Neural cell (in vitro differentiated cells): ENCODE results near the gene ANGEL1. TPM values are rescaled to one million over a fixed set of nuclear protein-coding genes. Genes with fewer than 3 reads are reported as not detected.

Source experiments
- H2AFZ ChIP-seq: fragments of 200-600, 300-800 bp; sonication (generic), shearing (Covaris generic); 2 replicates; pipeline ENCODE4 v1.6.0; 2014; ENCODE audit warnings: low read depth, mild to moderate bottlenecking, antibody characterized with exemption, low read length, moderate library complexity
- H3F3A ChIP-seq: fragments of 200-600 bp; shearing (Covaris generic); 2 replicates; pipeline ENCODE4 v1.6.1; 2016; ENCODE audit warnings: mild to moderate bottlenecking, moderate library complexity, mixed read lengths, antibody characterized with exemption, low read length; ENCODE audit not compliant: insufficient read depth, poor library complexity, severe bottlenecking
- H3K27ac ChIP-seq: fragments of 200-600, 300-800 bp; sonication (generic), shearing (Covaris generic); 2 replicates; pipeline ENCODE4 v1.5.1; 2014; ENCODE audit warnings: mild to moderate bottlenecking, low read length, moderate library complexity
- H3K27me3 ChIP-seq: fragments of 300-800, 200-600 bp; sonication (generic), shearing (Covaris generic); 2 replicates; pipeline ENCODE4 v1.6.0; 2014; ENCODE audit warnings: mild to moderate bottlenecking, low read depth, low read length, moderate library complexity; ENCODE audit not compliant: insufficient read depth
- H3K36me3 ChIP-seq: fragments of 300-800, 200-600 bp; sonication (generic), shearing (Covaris generic); 2 replicates; pipeline ENCODE4 v1.5.1; 2014; ENCODE audit warnings: mild to moderate bottlenecking, antibody characterized with exemption, low read length, moderate library complexity; ENCODE audit not compliant: insufficient read depth
- H3K4me2 ChIP-seq: fragments of 300-800, 200-600 bp; sonication (generic), shearing (Covaris generic); 2 replicates; pipeline ENCODE4 v1.6.0; 2014; ENCODE audit warnings: mild to moderate bottlenecking, low read length
- H3K4me3 ChIP-seq: fragments of 300-800, 200-600 bp; sonication (generic), shearing (Covaris generic); 2 replicates; pipeline ENCODE4 v1.5.1; 2014; ENCODE audit warnings: mild to moderate bottlenecking, low read length, moderate library complexity
- H3K79me2 ChIP-seq: fragments of 200-600 bp; shearing (Covaris generic); replicated peaks from 2 replicates; pipeline ENCODE4 v1.6.0; 2014; ENCODE audit warnings: mild to moderate bottlenecking, low read length, moderate library complexity; ENCODE audit not compliant: insufficient read depth
- H3K9ac ChIP-seq: fragments of 300-800, 200-600 bp; sonication (generic), shearing (Covaris generic); 2 replicates; pipeline ENCODE4 v1.6.1; 2016; ENCODE audit warnings: mild to moderate bottlenecking, low read length, mixed read lengths
- H3K9me2 ChIP-seq: fragments of 200-600 bp; shearing (Covaris generic); 2 replicates; pipeline ENCODE4 v1.6.1; 2016; ENCODE audit warnings: mild to moderate bottlenecking, low read length, mixed read lengths; ENCODE audit not compliant: insufficient read depth
- H3K9me3 ChIP-seq: fragments of 200-600, 300-800 bp; sonication (generic), shearing (Covaris generic); 2 replicates; pipeline ENCODE4 v1.6.1; 2016; ENCODE audit warnings: mild to moderate bottlenecking, mixed run types, low read length, moderate library complexity, mixed read lengths
- H4K20me1 ChIP-seq: fragments of 200-600 bp; shearing (Covaris generic); 2 replicates; pipeline ENCODE4 v1.6.1; 2016; ENCODE audit warnings: mild to moderate bottlenecking, mixed run types; ENCODE audit not compliant: insufficient read depth
- EP300 ChIP-seq: fragments of 450-650 bp; conservative IDR thresholded peaks from 2 replicates; pipeline ENCODE4 v1.6.1; 2014; ENCODE audit warnings: antibody characterized with exemption, mild to moderate bottlenecking, moderate library complexity; ENCODE audit not compliant: poor library complexity, severe bottlenecking
- EZH2 ChIP-seq: fragments of 200-600, 300-800 bp; shearing (Covaris generic), sonication (generic); IDR thresholded peaks from 2 replicates; pipeline ENCODE4 v1.6.1; 2014; ENCODE audit warnings: antibody characterized with exemption, low read length, borderline replicate concordance, mild to moderate bottlenecking; ENCODE audit not compliant: insufficient read depth, poor library complexity, severe bottlenecking
- MXI1 ChIP-seq: fragments of 450-650 bp; conservative IDR thresholded peaks from 2 replicates; pipeline ENCODE4 v1.6.1; 2014; ENCODE audit warnings: antibody characterized with exemption, mild to moderate bottlenecking; ENCODE audit not compliant: poor library complexity, severe bottlenecking
- POLR2AphosphoS5 ChIP-seq: IDR thresholded peaks from 2 replicates; pipeline ENCODE4 v1.6.1; 2012
- RAD21 ChIP-seq: fragments of 450-650 bp; conservative IDR thresholded peaks from 2 replicates; pipeline ENCODE4 v1.6.1; 2014; ENCODE audit warnings: antibody characterized with exemption, mild to moderate bottlenecking, moderate library complexity
- SMC3 ChIP-seq: fragments of 450-650 bp; conservative IDR thresholded peaks from 2 replicates; pipeline ENCODE4 v1.6.1; 2014; ENCODE audit warnings: antibody characterized with exemption, mild to moderate bottlenecking, moderate library complexity; ENCODE audit not compliant: poor library complexity
- TAF1 ChIP-seq: IDR thresholded peaks from 2 replicates; pipeline ENCODE4 v1.6.1; 2012; ENCODE audit warnings: low read depth
- polyA plus RNA-seq: library from polyadenylated mRNA; depleted of rRNA; stranded (reverse); fragments of >200 nt; gene quantifications from 2 replicates; pipeline ENCODE4 v1.2.3, GENCODE V29; 2014
- TF ChIP-seq, protein P1 (sequence below): IDR thresholded peaks from 2 replicates; pipeline ENCODE4 v1.6.1; 2012; ENCODE audit warnings: borderline replicate concordance
- TF ChIP-seq, protein P2 (sequence below): fragments of 450-650 bp; IDR thresholded peaks from 2 replicates; pipeline ENCODE4 v1.5.1; 2014; ENCODE audit warnings: antibody characterized with exemption, mild to moderate bottlenecking, moderate library complexity; ENCODE audit not compliant: poor library complexity, severe bottlenecking

The ANGEL1 gene
- polyA plus RNA-seq, 1 donor from 2014 or later: 18.4 TPM

DNA sequence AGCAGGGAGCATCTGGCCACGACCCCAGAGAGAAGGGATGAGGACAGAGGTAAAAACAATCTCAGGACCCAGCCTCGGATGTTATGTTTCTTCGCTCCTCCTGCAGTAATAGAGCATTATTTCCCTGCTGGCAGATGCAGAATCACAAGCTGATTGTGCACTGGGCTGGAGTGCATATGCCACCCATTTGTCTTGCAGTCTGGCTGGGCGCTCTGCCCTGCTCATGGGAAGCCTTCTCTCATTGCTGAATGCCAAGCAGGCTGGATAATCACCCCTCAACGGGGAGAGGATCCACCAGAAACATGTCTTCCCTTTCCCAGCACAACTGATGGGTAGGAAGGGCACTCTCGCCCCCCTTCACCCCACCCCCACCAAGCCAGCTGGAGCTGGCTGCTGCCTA lies 59.9 kb downstream of the ANGEL1 start:
- H3K27me3 ChIP-seq: no peaks in the 10 kb centered on the region
- H3F3A ChIP-seq: no peaks in the 10 kb centered on the region
- no peaks in the 10 kb centered on the region for H3K9me2 ChIP-seq
- TF ChIP-seq, protein P1, sequence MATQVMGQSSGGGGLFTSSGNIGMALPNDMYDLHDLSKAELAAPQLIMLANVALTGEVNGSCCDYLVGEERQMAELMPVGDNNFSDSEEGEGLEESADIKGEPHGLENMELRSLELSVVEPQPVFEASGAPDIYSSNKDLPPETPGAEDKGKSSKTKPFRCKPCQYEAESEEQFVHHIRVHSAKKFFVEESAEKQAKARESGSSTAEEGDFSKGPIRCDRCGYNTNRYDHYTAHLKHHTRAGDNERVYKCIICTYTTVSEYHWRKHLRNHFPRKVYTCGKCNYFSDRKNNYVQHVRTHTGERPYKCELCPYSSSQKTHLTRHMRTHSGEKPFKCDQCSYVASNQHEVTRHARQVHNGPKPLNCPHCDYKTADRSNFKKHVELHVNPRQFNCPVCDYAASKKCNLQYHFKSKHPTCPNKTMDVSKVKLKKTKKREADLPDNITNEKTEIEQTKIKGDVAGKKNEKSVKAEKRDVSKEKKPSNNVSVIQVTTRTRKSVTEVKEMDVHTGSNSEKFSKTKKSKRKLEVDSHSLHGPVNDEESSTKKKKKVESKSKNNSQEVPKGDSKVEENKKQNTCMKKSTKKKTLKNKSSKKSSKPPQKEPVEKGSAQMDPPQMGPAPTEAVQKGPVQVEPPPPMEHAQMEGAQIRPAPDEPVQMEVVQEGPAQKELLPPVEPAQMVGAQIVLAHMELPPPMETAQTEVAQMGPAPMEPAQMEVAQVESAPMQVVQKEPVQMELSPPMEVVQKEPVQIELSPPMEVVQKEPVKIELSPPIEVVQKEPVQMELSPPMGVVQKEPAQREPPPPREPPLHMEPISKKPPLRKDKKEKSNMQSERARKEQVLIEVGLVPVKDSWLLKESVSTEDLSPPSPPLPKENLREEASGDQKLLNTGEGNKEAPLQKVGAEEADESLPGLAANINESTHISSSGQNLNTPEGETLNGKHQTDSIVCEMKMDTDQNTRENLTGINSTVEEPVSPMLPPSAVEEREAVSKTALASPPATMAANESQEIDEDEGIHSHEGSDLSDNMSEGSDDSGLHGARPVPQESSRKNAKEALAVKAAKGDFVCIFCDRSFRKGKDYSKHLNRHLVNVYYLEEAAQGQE: no peak
- TF ChIP-seq, protein P2, sequence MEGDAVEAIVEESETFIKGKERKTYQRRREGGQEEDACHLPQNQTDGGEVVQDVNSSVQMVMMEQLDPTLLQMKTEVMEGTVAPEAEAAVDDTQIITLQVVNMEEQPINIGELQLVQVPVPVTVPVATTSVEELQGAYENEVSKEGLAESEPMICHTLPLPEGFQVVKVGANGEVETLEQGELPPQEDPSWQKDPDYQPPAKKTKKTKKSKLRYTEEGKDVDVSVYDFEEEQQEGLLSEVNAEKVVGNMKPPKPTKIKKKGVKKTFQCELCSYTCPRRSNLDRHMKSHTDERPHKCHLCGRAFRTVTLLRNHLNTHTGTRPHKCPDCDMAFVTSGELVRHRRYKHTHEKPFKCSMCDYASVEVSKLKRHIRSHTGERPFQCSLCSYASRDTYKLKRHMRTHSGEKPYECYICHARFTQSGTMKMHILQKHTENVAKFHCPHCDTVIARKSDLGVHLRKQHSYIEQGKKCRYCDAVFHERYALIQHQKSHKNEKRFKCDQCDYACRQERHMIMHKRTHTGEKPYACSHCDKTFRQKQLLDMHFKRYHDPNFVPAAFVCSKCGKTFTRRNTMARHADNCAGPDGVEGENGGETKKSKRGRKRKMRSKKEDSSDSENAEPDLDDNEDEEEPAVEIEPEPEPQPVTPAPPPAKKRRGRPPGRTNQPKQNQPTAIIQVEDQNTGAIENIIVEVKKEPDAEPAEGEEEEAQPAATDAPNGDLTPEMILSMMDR: no peak
- no peak for TF ChIP-seq TAF1
- TF ChIP-seq SMC3: no peak
- TF ChIP-seq POLR2AphosphoS5: no peak
- no peak for TF ChIP-seq MXI1
- no peak for TF ChIP-seq RAD21
- no peak for TF ChIP-seq EP300
- TF ChIP-seq EZH2: no peak
- H3K27ac ChIP-seq: no peak overlapping the region
- H3K4me2 ChIP-seq: no peak overlapping the region
- no peaks in the 10 kb centered on the region for H3K9me3 ChIP-seq
- no peaks in the 10 kb centered on the region for H3K79me2 ChIP-seq
- H3K9ac ChIP-seq: no peak overlapping the region
- no peak overlapping the region for H3K4me3 ChIP-seq
- H4K20me1 ChIP-seq: no peaks in the 10 kb centered on the region
- H2AFZ ChIP-seq: no peak overlapping the region
- H3K36me3 ChIP-seq: no peaks in the 10 kb centered on the region

DNA sequence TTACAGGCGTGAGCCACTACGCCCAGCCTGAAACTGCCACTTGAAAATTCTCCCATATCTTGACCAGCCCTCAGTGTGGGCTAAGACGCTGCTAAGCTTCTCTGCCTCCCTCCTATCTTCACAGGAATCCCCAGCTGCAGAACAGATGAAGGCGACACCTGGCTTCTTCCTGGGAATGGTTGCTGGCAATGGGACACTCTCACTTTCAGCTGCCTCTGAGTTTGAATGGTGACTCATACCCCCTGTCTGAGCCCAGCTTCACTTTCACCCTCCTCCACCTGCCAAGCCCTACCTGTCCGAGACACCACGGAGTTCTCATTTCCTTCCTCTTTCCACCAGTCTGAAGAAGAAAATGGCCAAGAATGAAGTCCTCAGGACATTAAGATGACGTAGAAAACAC lies 69.7 kb downstream of the ANGEL1 start:
- Histone ChIP-seq H3K36me3 (no peaks in the 10 kb centered on the region), H3K4me3 (no peak overlapping the region), H3K9me3 (peaks cover 12% of the 10 kb centered on the region), H3K79me2 (no peaks in the 10 kb centered on the region), H4K20me1 (no peaks in the 10 kb centered on the region), H3K27me3 (no peaks in the 10 kb centered on the region), H2AFZ (no peak overlapping the region), H3K4me2 (no peak overlapping the region), H3K9me2 (no peaks in the 10 kb centered on the region), H3K9ac (no peak overlapping the region), H3K27ac (no peak overlapping the region), H3F3A (no peaks in the 10 kb centered on the region)
- TF ChIP-seq RAD21: no peak
- no peak for TF ChIP-seq SMC3
- TF ChIP-seq, protein P2: no peak
- no peak for TF ChIP-seq TAF1
- TF ChIP-seq, protein P1: no peak
- no peak for TF ChIP-seq EZH2
- no peak for TF ChIP-seq MXI1
- TF ChIP-seq POLR2AphosphoS5: no peak
- no peak for TF ChIP-seq EP300
